ENCODE results near the gene CR1. TPM values are rescaled to one million over a fixed set of nuclear protein-coding genes. Genes with fewer than 3 reads are reported as not detected.

The CR1 gene
- total and polyA plus RNA-seq, 2 of the 4 experiments (the other 2 are of a cell fraction): not detected

GRCh38 chr1:207458414-207458813 lies 37.5 kb upstream of the CR1 start (continued):
- no peak for TF ChIP-seq POLR2A (IDR thresholded peaks at IDR 0.05; ENCODE audit: low read depth, low read length)
- TF ChIP-seq ELK1 (IDR thresholded peaks at IDR 0.05; ENCODE audit: borderline replicate concordance, low read depth, low read length): no peak

GRCh38 chr1:207459008-207459407 lies 36.9 kb upstream of the CR1 start:
- Histone ChIP-seq H2AK5ac (ENCODE audit: low read depth, low read length) (no peak overlapping the region), H3K27ac (ENCODE audit: insufficient read depth, low read length) (no peak overlapping the region), H3K9me3 (ENCODE audit: control insufficient read depth, insufficient read depth, low read length) (no peaks in the 10 kb centered on the region), H2BK120ac (ENCODE audit: low read depth, low read length) (no peak overlapping the region), H4K20me1 (ENCODE audit: insufficient read depth, low read length) (no peaks in the 10 kb centered on the region), H2BK5ac (ENCODE audit: low read depth, low read length, poor library complexity, severe bottlenecking) (no peak overlapping the region), H2AFZ (replicated peaks; ENCODE audit: low read length, poor library complexity) (no peak overlapping the region), H3K18ac (ENCODE audit: low read depth, low read length) (no peak overlapping the region), H3K4ac (ENCODE audit: low read depth, low read length) (no peak overlapping the region), H3K14ac (replicated peaks; ENCODE audit: low read depth, low read length) (no peak overlapping the region), H3K4me1 (ENCODE audit: control insufficient read depth, insufficient read depth, low read length) (peaks cover 2% of the 10 kb centered on the region; the same call in 1 of the 2 replicates), H2AK9ac (replicated peaks; ENCODE audit: low read depth, low read length, poor library complexity) (no peak overlapping the region), H3K9me1 (ENCODE audit: insufficient read depth, low read length) (no peaks in the 10 kb centered on the region), H3K4me3 (ENCODE audit: insufficient read depth, low read depth, low read length) (no peak overlapping the region), H3K36me3 (ENCODE audit: control insufficient read depth, insufficient read depth, low read length) (no peaks in the 10 kb centered on the region), H4K91ac (ENCODE audit: insufficient read depth, low read depth, low read length) (no peak overlapping the region), H3K79me1 (ENCODE audit: low read depth in 1 of 2, low read length in 2 of 2) (no peaks in the 10 kb centered on the region), H3K27me3 (ENCODE audit: control insufficient read depth, insufficient read depth, low read length) (peaks cover 17% of the 10 kb centered on the region), H3K56ac (ENCODE audit: extremely low read depth, insufficient read depth, low read length) (no peak overlapping the region), H4K5ac (ENCODE audit: low read depth, low read length) (no peak overlapping the region), H2BK20ac (ENCODE audit: low read depth, low read length) (no peak overlapping the region), H3K9ac (ENCODE audit: low read depth, low read length) (no peak overlapping the region), H2BK15ac (ENCODE audit: low read depth, low read length) (no peak overlapping the region), H3K4me2 (ENCODE audit: low read depth, low read length) (no peak overlapping the region), H3K23ac (ENCODE audit: low read depth, low read length) (no peak overlapping the region), H4K8ac (ENCODE audit: low read depth in 2 of 2, low read length in 2 of 2) (no peak overlapping the region)
- DNase-seq (no peak), ATAC-seq (ENCODE audit: low read depth) (no peak)
- ChIA-PET CTCF (no interaction called here), POLR2A (ENCODE audit: unreplicated experiment) (no interaction called here)
- no TSS peak for BruUV-seq (replicated peaks)
- WGBS, 2 experiments (ENCODE audit: extremely low coverage in 2 of 2, insufficient read length in 1 of 2): no CpG with 5 or more reads among the region's 2 CpGs
- in situ Hi-C loops (cut with MboI; ENCODE audit: low sequenced_read_pairs) (no loop called here), dilution Hi-C loops (cut with HindIII; ENCODE audit: low sequenced_read_pairs, unreplicated experiment) (no loop called here), intact Hi-C loops (cut with micrococcal nuclease) (no loop called here)
- TF ChIP-seq POLR2A (IDR thresholded peaks at IDR 0.05; ENCODE audit: low read depth, low read length) (no peak), CEBPB (IDR thresholded peaks at IDR 0.05; ENCODE audit: low read depth, low read length) (no peak), MAZ (IDR thresholded peaks at IDR 0.05; ENCODE audit: borderline replicate concordance, low read depth, low read length) (no peak), RCOR1 (IDR thresholded peaks at IDR 0.05; ENCODE audit: insufficient replicate concordance, low read length) (no peak), RAD21 (IDR thresholded peaks at IDR 0.05; ENCODE audit: low read length) (no peak), MXI1 (IDR thresholded peaks at IDR 0.05; ENCODE audit: borderline replicate concordance, low read depth, low read length) (no peak), FOS (IDR thresholded peaks at IDR 0.05; ENCODE audit: low read depth, low read length) (no peak), CHD1 (IDR thresholded peaks at IDR 0.05; ENCODE audit: low read depth, low read length) (no peak), BHLHE40 (IDR thresholded peaks at IDR 0.05; ENCODE audit: low read depth, low read length) (no peak), USF2 (IDR thresholded peaks at IDR 0.05; ENCODE audit: low read depth, low read length) (no peak), RFX5 (IDR thresholded peaks at IDR 0.05; ENCODE audit: low read depth, low read length) (no peak), SMC3 (IDR thresholded peaks at IDR 0.05; ENCODE audit: low read depth, low read length) (no peak), ELK1 (IDR thresholded peaks at IDR 0.05; ENCODE audit: borderline replicate concordance, low read depth, low read length) (no peak)

All from IMR-90 (cell line).